Skin epidermis (tissue), 12 donors: Measurements from ENCODE around the gene EPHA6.
A peak's percentile ranks its signal among the peaks of the same experiment; 100 is the strongest.

ENCODE experiments used
- H3K27ac ChIP-seq, 21 experiments: fragments of 200-600 bp; sonication (generic) in 11 of 21; one replicate each; pipeline ENCODE4 v1.5.0; 2020; ENCODE audit warnings: mild to moderate bottlenecking in 3 of 21, inconsistent platforms in 2 of 21, moderate library complexity in 2 of 21
- H3K4me3 ChIP-seq, 7 experiments: fragments of 200-600 bp; sonication (generic) in 2 of 7; one replicate each; pipeline ENCODE4 v1.5.0; 2020; ENCODE audit warnings: inconsistent platforms in 2 of 7, mild to moderate bottlenecking in 2 of 7, moderate library complexity in 1 of 7

The EPHA6 gene

DNA sequence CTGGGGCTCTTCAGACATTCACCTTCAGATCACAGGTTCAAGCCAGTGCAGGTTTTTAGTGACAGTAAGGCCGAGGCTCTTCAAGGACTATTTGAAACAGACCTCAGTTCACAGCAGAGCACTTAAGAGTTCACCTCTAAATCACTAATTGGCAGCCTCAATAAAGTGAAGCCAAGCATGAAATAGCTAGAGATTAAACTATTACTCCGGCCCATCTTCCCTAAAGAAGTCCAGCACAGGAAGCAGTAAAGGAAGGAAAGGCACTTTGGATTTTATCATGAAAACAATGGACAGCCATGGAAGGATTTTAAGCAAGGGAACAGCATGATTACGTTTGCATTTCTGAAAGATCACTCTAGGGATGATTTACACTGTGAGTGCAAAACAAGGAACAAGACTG lies 922.5 kb downstream of the EPHA6 start:
- Histone ChIP-seq H3K27ac (no peak overlapping the region), H3K4me3 (no peak overlapping the region)

DNA sequence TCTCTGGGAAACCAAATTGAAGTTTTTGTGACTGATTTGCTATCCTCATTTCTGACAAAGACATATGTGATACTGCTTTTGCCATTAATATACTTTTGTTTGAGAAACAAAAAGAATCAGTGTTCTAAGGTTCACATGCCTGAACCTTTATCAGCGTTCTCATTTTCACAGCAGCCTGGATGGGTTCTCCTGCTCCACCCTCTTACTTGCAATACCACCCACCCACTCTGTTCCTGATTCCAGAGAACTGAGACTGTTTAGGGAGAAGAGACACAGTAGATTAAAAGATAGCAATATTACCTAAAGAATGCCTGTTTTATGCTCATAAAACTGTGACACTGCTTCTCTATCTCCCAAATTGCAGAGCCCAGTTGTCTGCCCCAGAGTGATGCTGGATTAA lies 924.4 kb downstream of the EPHA6 start:
- Histone ChIP-seq H3K4me3 (no peak overlapping the region), H3K27ac (no peak overlapping the region)

DNA sequence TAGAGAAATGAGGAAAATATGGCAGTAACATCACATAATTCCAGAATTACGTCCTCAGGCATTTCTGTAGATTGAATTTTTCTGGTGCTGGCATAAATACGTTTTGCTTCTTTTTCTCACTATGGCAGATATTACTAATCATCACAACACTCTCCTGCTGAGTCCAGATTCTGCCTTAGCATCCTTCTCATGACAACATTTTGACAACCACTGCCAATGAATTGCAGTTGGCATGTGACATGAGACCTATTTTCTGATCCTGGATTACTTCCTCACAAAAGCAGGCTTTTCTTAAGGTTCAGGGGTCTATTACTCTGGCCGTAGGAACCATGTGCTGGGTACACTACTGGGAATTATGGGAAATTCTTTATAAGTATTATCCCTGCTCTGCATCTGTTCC lies 927.6 kb downstream of the EPHA6 start:
- no peak overlapping the region for H3K4me3 ChIP-seq
- no peak overlapping the region for H3K27ac ChIP-seq

DNA sequence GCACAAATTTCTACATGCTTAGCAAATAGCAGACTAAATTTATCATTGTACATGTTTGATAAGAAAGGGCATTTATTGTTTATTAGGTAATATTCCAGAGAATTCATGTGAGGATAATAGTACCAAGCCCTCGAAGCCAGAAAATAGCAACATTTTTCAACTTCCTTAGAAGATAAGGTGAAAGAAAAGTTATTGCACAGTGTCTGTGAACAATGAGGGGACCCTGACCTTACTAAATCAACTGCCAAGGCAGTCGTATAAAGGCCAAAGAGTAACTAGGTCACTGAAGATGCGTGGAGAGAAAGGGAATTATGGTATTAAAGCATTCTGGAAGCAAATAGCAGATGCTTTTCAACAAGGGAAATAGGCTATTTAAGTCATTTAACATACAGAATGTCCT lies 929.9 kb downstream of the EPHA6 start:
- Histone ChIP-seq H3K27ac (no peak overlapping the region), H3K4me3 (no peak overlapping the region)

DNA sequence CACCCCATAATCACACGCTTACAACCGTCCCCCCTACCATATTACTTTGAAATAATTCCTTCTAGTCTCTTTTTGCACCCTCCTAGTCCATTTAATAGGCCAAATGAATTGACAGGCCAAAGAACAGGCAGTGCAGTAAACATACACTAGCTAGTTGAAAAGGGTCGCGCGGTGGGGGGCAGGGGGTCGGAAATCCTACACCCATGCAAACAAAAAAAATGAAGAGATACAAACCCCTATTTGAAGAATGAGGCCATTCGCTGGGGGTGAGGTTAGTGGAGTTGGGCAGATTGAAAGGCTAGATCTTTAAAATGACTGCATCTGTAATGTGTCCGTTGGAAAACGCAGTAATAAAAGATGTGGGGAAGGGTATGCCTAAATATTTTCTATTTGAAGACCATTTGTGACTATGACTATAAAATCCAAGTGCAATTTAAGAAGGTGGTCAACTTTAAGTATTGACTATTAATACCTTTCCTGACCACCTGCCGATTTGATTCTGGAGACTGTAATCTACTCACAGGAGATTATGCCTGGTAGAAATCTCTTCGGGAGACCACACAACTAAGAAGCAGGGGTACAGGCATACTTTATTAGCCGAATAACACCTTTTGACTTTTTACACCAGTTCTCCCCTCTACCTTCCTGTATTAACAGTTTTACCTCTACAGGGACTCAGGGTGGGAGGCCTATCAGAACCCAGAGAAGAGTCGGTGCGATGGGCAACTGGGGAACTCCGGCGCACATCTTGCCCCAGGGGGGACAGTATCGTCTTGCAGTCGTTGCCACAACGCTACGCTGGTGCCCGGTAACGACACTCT lies 949.4 kb downstream of the EPHA6 start:
- Histone ChIP-seq H3K27ac (peak overlapping the region in 18 of 21 experiments; percentile 14 to 83 (median 72)), H3K4me3 (peak overlapping the region; percentile 57 to 79 (median 71))

DNA sequence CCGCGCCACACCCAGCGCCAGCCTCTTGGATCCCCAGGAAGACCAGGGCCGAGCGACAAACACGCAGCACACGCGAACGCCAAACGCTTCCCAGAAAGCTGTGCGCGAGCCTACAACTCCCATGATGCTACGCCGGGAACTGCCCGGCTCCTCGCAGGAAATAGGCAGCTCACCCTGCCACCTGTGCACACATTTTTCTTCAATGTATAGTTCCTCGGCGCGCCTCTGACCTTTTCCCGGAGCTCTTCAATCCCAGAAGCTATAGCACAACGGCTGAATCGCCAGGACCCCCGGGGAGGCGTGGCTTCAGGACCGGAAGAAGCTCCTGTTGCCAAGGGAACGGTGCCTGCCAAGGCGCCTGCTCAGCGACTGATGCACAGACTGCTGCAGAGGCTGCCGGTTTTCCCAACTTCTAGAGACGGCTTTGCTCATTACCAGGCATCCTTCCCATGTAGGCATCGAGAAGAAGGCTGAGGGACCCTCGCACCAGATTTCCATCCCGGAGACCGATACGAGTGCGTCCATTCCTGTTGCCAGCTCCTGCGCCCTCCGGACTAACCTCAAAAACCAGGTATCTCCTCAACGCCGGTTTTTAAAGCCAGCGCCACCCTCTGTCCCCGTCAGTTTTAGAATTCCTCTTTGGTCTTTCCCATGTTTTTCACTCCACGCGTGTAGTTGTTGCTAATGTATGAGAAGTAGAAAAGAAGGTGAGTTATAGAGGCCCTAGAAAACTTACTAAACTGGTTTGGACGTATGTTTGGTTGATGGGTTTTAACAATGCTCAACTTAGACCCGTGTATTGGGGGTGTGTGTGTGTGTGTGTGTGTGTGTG lies 950.2 kb downstream of the EPHA6 start, which contains the start of gene ARL6:
ARL6 (plus strand) TSS at position 352 of the 832 bp plus-strand sequence. CDS start 3,350 bp downstream, outside the sequence.
- Histone ChIP-seq H3K27ac (peak within 1 kb of the TSS in 18 of 21 experiments; percentile 14 to 83 (median 72)), H3K4me3 (peak within 1 kb of the TSS; percentile 57 to 79 (median 71))

DNA sequence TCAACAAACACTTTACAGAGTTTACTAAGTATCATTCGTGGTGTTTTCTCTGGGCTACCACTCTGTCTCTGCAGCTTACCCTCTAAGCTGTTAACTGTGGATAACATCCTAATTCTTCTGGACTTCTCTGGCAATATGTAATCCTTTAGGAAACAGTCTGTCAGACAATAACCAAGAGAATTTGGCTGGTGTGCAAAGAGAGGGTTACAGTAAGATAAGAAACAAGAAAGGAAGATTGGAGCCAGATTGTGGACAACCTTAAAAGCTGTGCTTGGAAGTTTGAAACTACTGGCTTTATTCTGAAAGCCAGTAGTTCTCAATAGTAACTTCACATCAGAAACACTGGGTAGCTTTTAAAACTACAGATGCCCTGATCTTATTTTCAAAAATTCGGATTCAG lies 950.9 kb downstream of the EPHA6 start:
- H3K27ac ChIP-seq: peak overlapping the region in 2 of 21 experiments; percentile 14 to 75
- H3K4me3 ChIP-seq: peak overlapping the region in 3 of 7 experiments; percentile 57 to 77 (median 59)

DNA sequence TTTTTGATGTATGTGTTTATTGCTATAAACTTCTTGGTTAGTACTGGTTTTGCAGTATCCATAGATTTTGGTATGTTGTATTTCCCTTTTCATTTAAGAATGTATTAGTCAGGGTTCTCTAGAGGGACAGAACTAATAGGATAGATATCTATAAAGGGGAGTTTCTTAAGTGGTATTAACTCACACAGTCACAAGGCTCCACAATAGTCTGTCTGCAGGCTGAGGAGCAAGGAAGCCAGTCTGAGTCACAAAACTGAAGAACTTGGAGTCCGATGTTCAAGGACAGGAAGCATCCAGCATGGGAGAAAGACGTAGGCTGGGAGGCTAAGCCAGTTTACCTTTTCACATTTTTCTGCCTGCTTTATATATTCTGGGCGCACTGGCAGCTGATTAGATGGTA lies 958.5 kb downstream of the EPHA6 start:
- Histone ChIP-seq H3K27ac (no peak overlapping the region), H3K4me3 (no peak overlapping the region)

DNA sequence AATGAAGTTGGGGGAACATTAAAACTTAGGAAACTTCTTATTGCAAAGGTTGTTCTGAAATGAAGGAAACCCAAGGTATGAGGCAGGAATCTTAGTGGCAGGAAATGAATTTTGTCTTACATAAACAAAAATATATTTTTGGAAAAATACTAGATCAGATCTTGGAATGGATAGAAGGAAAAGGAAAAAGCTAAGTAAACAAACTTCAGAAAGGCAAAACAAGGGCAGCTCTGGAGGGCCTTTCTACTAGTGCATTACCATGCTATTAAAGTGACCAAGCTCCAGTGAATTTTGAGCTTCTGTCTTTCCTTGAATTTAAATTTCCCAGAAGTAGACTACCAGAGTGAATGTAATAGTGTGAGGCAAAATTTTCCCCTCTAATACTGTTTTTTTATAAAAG lies 963.8 kb downstream of the EPHA6 start:
- Histone ChIP-seq H3K27ac (no peak overlapping the region), H3K4me3 (no peak overlapping the region)

DNA sequence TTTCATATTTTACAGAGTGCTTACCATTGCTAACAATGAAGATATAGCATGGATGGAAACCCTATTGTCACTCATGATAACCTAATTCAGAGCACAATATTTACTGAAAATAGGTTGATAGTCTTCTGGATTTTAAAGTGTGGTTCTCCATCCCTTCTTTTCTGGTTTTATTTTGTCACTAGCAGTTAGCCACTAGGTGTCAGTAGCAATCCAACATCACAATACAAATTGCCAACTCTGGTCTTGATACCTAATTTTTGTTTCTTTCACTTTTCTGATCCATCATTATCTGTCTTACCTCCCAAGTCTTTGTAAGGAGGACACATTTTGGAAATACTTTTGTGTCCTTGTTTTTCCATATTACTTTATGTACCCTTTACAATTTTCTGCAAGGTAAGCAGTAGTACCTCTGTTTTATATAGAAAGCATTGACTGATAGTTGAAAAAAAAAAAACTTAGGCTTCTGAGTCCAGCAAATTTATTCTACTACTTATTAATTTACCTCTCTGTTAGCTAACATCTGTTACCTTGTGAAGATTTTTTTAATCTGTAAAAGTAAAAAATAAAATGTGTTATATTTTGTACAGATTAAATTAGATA lies 979.1 kb downstream of the EPHA6 start:
- Histone ChIP-seq H3K4me3 (no peak overlapping the region), H3K27ac (no peak overlapping the region)

DNA sequence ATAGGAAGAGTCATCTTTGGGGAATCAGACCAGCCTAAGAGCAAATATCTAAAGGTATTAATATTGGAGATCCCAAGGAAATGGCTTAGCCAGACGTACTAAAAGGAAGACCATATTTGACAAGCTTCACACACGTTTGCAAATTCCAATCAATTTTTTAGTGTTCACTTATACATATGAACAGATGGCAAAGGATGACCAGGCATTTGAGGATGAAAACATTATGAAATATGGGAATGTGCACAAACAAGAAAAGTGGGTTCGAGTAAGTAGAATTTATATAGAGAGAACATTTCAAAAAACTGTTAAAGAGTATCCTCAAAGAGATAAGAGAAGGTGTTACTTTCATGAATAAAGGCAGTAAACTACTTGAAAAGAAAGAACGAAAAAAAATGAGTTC lies 981.6 kb downstream of the EPHA6 start:
- H3K27ac ChIP-seq: no peak overlapping the region

More for the DNA sequence above, 981.6 kb downstream of the EPHA6 start:
- no peak overlapping the region for H3K4me3 ChIP-seq
